Right lobe of liver (tissue), 4 donors: ENCODE measurements around the gene FADS6.

Source experiments
- CTCF ChIP-seq, 4 donors: fragments of 200-600 bp in 3 of 4; fragments of 450-650 bp in 1 of 4; IDR thresholded peaks; one replicate each; pipeline versions ENCODE4 v1.5.1 to v1.8.0; 2016 to 2022; ENCODE audit warnings: antibody characterized with exemption in 4 of 4, mild to moderate bottlenecking in 2 of 4
- POLR2A ChIP-seq: fragments of 450-650 bp; IDR thresholded peaks from one replicate; pipeline ENCODE4 v1.6.1; 2017; ENCODE audit warnings: antibody characterized with exemption, mild to moderate bottlenecking
- donor health status: DM: no; HTN: no; CAD: no.
- donor health status: DM: no; HTN: no; CAD: no.
- donor health status: DM: no; HTN: yes; CAD: no.

- no peak for TF ChIP-seq CTCF (IDR thresholded peaks at IDR 0.05)
- no peak for TF ChIP-seq POLR2A
These were observed 25.1 kb downstream of the FADS6 start for GRCh38 chr17:74868251-74868907.
